Fibroblast of gingiva (primary cell): ENCODE results near the gene KCTD7.
A peak's percentile ranks its signal among the peaks of the same experiment; 100 is the strongest.
"Not testable (repeated sequence)": the region's sequence is repeated elsewhere in the genome, so short reads cannot be mapped to it uniquely, and the experiment has no call there.

ENCODE experiments used
- DNase-seq: peaks from one replicate; pipeline ENCODE4 v3.0.0-alpha.2; 2011; ENCODE audit warnings: low read depth

KCTD7 gene

GRCh38 chr7:66654275-66655112 lies 25.8 kb downstream of the KCTD7 start:
- DNase-seq: peak; percentile 97

GRCh38 chr7:66655113-66655806 lies 26.6 kb downstream of the KCTD7 start:
- DNase-seq: peak; percentile 68

GRCh38 chr7:66655826-66656485 lies 27.3 kb downstream of the KCTD7 start:
- peak; percentile 41 for DNase-seq

GRCh38 chr7:66657798-66658197 lies 29.1 kb downstream of the KCTD7 start:
- DNase-seq: no peak

GRCh38 chr7:66662646-66663264 lies 34.1 kb downstream of the KCTD7 start:
- DNase-seq: no peak

- DNase-seq: no peak
Measured at GRCh38 chr7:66664590-66665293, 36.1 kb downstream of the KCTD7 start.

GRCh38 chr7:66666313-66666952 lies 37.8 kb downstream of the KCTD7 start:
- no peak for DNase-seq

- DNase-seq: no peak
Measured at GRCh38 chr7:66667023-66667728, 38.5 kb downstream of the KCTD7 start.

- no peak for DNase-seq
Measured at GRCh38 chr7:66668112-66668511, 39.4 kb downstream of the KCTD7 start.

GRCh38 chr7:66668677-66669076 lies 40.0 kb downstream of the KCTD7 start:
- no peak for DNase-seq

GRCh38 chr7:66669088-66669487 lies 40.4 kb downstream of the KCTD7 start:
- DNase-seq: no peak

- DNase-seq: no peak
Measured at GRCh38 chr7:66669496-66669895, 40.8 kb downstream of the KCTD7 start.

- DNase-seq: no peak
Measured at GRCh38 chr7:66671034-66671433, 42.4 kb downstream of the KCTD7 start.

- not testable (repeated sequence) for DNase-seq
Measured at GRCh38 chr7:66671486-66671885, 42.8 kb downstream of the KCTD7 start.

- not testable (repeated sequence) for DNase-seq
Measured at GRCh38 chr7:66672432-66673123, 43.9 kb downstream of the KCTD7 start.

- DNase-seq: not testable (repeated sequence)
Measured at GRCh38 chr7:66673124-66673640, 44.5 kb downstream of the KCTD7 start.

GRCh38 chr7:66679633-66680244 lies 51.1 kb downstream of the KCTD7 start:
- no peak for DNase-seq

- DNase-seq: peak; percentile 92
Measured at GRCh38 chr7:66681491-66682349, 53.0 kb downstream of the KCTD7 start.
